HepG2 (cell line): ENCODE results near the gene ZNF853. TPM values are rescaled to one million over a fixed set of nuclear protein-coding genes. Genes with fewer than 3 reads are reported as not detected.

Experiments used
- AKAP8 ChIP-seq: sonication (generic); formaldehyde crosslinking; IDR thresholded peaks from 2 replicates; pipeline ENCODE4 v1.5.1; 2020; ENCODE audit warnings: mild to moderate bottlenecking, missing genetic modification reagents
- BCL6 ChIP-seq: IDR thresholded peaks from 2 replicates; pipeline ENCODE4 v1.6.1; 2016; ENCODE audit warnings: missing genetic modification reagents, missing compliant biosample characterization
- CBFB ChIP-seq: sonication (generic); formaldehyde crosslinking; IDR thresholded peaks from 2 replicates; pipeline ENCODE4 v1.4.0; 2020; ENCODE audit warnings: missing genetic modification reagents
- CEBPB ChIP-seq: IDR thresholded peaks from 2 replicates; pipeline ENCODE4 v1.6.1; 2011; ENCODE audit warnings: low read depth, low read length, improper control_type of control experiment, borderline replicate concordance
- DMAP1 ChIP-seq: IDR thresholded peaks from 2 replicates; pipeline ENCODE4 v1.6.1; 2016
- ELF4 ChIP-seq: sonication (generic); formaldehyde crosslinking; IDR thresholded peaks from 2 replicates; pipeline ENCODE4 v1.5.0; 2020; ENCODE audit warnings: missing genetic modification reagents, mild to moderate bottlenecking, moderate library complexity, borderline replicate concordance
- GABPB1 ChIP-seq: IDR thresholded peaks from 2 replicates; pipeline ENCODE4 v1.6.1; 2016; ENCODE audit warnings: mild to moderate bottlenecking, missing genetic modification reagents, moderate library complexity, missing compliant biosample characterization
- HOXA5 ChIP-seq: sonication (generic); formaldehyde crosslinking; IDR thresholded peaks from 2 replicates; pipeline ENCODE4 v1.4.0; 2020; ENCODE audit warnings: missing genetic modification reagents
- HOXD1 ChIP-seq: sonication (generic); formaldehyde crosslinking; IDR thresholded peaks from 2 replicates; pipeline ENCODE4 v1.5.0; 2020; ENCODE audit warnings: missing genetic modification reagents
- ISL2 ChIP-seq: sonication (generic); formaldehyde crosslinking; IDR thresholded peaks from 2 replicates; pipeline ENCODE4 v1.5.0; 2020; ENCODE audit warnings: missing genetic modification reagents
- KAT8 ChIP-seq: IDR thresholded peaks from 2 replicates; pipeline ENCODE4 v1.6.1; 2016; ENCODE audit warnings: missing genetic modification reagents, missing compliant biosample characterization
- KDM6A ChIP-seq: IDR thresholded peaks from 2 replicates; pipeline ENCODE4 v1.6.1; 2016; ENCODE audit warnings: low read depth
- MAFF ChIP-seq: IDR thresholded peaks from 2 replicates; pipeline ENCODE4 v1.6.1; 2011; ENCODE audit warnings: low read depth, low read length, improper control_type of control experiment
- NFIB ChIP-seq: sonication (generic); formaldehyde crosslinking; IDR thresholded peaks from 2 replicates; pipeline ENCODE4 v1.9.0; 2021; ENCODE audit warnings: missing genetic modification reagents, mild to moderate bottlenecking, borderline replicate concordance
- PITX1 ChIP-seq: sonication (generic); formaldehyde crosslinking; IDR thresholded peaks from 2 replicates; pipeline ENCODE4 v1.5.1; 2020; ENCODE audit warnings: mild to moderate bottlenecking, missing genetic modification reagents
- REPIN1 ChIP-seq: sonication (generic); formaldehyde crosslinking; IDR thresholded peaks from 2 replicates; pipeline ENCODE4 v1.8.0; 2022; ENCODE audit warnings: missing genetic modification reagents, low read depth, mild to moderate bottlenecking, borderline replicate concordance
- SALL1 ChIP-seq: sonication (generic); formaldehyde crosslinking; IDR thresholded peaks from 2 replicates; pipeline ENCODE4 v1.8.0; 2022; ENCODE audit warnings: mild to moderate bottlenecking, missing genetic modification reagents
- SKI ChIP-seq: fragments of 450-650 bp; IDR thresholded peaks from one replicate; pipeline ENCODE4 v1.6.1; 2018; ENCODE audit warnings: mild to moderate bottlenecking; ENCODE audit not compliant: partially characterized antibody
- THRA ChIP-seq: sonication (generic); formaldehyde crosslinking; IDR thresholded peaks from 2 replicates; pipeline ENCODE4 v1.4.0; 2020; ENCODE audit warnings: missing genetic modification reagents, borderline replicate concordance
- ZGPAT ChIP-seq: IDR thresholded peaks from 2 replicates; pipeline ENCODE4 v1.6.1; 2016; ENCODE audit warnings: mild to moderate bottlenecking
- ZIK1 ChIP-seq: sonication (generic); formaldehyde crosslinking; IDR thresholded peaks from 2 replicates; pipeline ENCODE4 v1.5.0; 2020; ENCODE audit warnings: mild to moderate bottlenecking, low read depth, missing genetic modification reagents, borderline replicate concordance
- ZNF18 ChIP-seq: sonication (generic); formaldehyde crosslinking; IDR thresholded peaks from 2 replicates; pipeline ENCODE4 v1.8.0; 2022; ENCODE audit warnings: mild to moderate bottlenecking, missing genetic modification reagents; ENCODE audit not compliant: insufficient replicate concordance
- ZNF251 ChIP-seq: sonication (generic); formaldehyde crosslinking; IDR thresholded peaks from 2 replicates; pipeline ENCODE4 v1.9.0; 2021; ENCODE audit warnings: mild to moderate bottlenecking, missing genetic modification reagents
- ZNF350 ChIP-seq: sonication (generic); formaldehyde crosslinking; IDR thresholded peaks from 2 replicates; pipeline ENCODE4 v1.4.0; 2020; ENCODE audit warnings: mild to moderate bottlenecking, low read depth, missing genetic modification reagents, borderline replicate concordance
- ZNF44 ChIP-seq: sonication (generic); formaldehyde crosslinking; IDR thresholded peaks from 2 replicates; pipeline ENCODE4 v1.5.1; 2020; ENCODE audit warnings: mild to moderate bottlenecking, missing genetic modification reagents
- ZNF678 ChIP-seq: sonication (generic); formaldehyde crosslinking; IDR thresholded peaks from 2 replicates; pipeline ENCODE4 v1.4.0; 2020; ENCODE audit warnings: mild to moderate bottlenecking, missing genetic modification reagents
- polyA plus RNA-seq, 8 experiments: library from polyadenylated mRNA; depleted of rRNA in 3 of 8; stranded (reverse) in 7 of 8; unstranded in 1 of 8; fragments of >200 nt; fragmentation: Illumina TruSeq in 4 of 8; extraction: Trizol in 4 of 8; gene quantifications; 2 replicates each; pipeline versions ENCODE4 v1.2.1 to v1.2.3, GENCODE V29; 2011 to 2016; ENCODE audit warnings: low read depth in 4 of 8, missing spikeins in 1 of 8, mixed read lengths in 1 of 8; ENCODE audit not compliant: insufficient read depth in 1 of 8
- total RNA-seq, 5 experiments: library from RNA; depleted of rRNA; stranded (reverse); fragments of >200 nt; fragmentation: Illumina TruSeq; extraction: Trizol; gene quantifications; 2 replicates each; pipeline ENCODE4 v1.2.3, GENCODE V29; 2016; ENCODE audit warnings: low read depth in 1 of 5

Gene ZNF853
- total and polyA plus RNA-seq, 2 of the 13 experiments (the other 11 are each of a cell fraction or from before 2014, with no cell fraction given) = 2.1 to 6.2 TPM

- TF ChIP-seq ZNF18 (peak; percentile 90), CBFB (CRISPR knock-in tag) (peak; percentile 63; the same call in 1 of the 2 replicates), NFIB (CRISPR knock-in tag) (no peak), KDM6A (CRISPR knock-in tag) (no peak), ZNF44 (CRISPR knock-in tag) (no peak), SKI (no peak), SALL1 (CRISPR knock-in tag) (peak; percentile 49), ISL2 (CRISPR knock-in tag) (peak; percentile 46; the same call in 1 of the 2 replicates), ZGPAT (no peak), MAFF (no peak), AKAP8 (0 out of 2 replicates have a peak, but pooled peaks have one; percentile 45), HOXA5 (CRISPR knock-in tag) (peak; percentile 56; the same call in 1 of the 2 replicates), BCL6 (CRISPR knock-in tag) (peak; percentile 39; the same call in 1 of the 2 replicates), GABPB1 (CRISPR knock-in tag) (0 out of 2 replicates have a peak, but pooled peaks have one; percentile 30), ELF4 (CRISPR knock-in tag) (no peak), PITX1 (CRISPR knock-in tag) (0 out of 2 replicates have a peak, but pooled peaks have one; percentile 44), REPIN1 (CRISPR knock-in tag) (0 out of 2 replicates have a peak, but pooled peaks have one; percentile 32), HOXD1 (CRISPR knock-in tag) (no peak), CEBPB (peak; percentile 30; the same call in 1 of the 2 replicates), ZNF251 (CRISPR knock-in tag) (no peak), KAT8 (CRISPR knock-in tag) (0 out of 2 replicates have a peak, but pooled peaks have one; percentile 42), ZNF678 (no peak), ZNF350 (CRISPR knock-in tag) (no peak), THRA (CRISPR knock-in tag) (peak; percentile 47; the same call in 1 of the 2 replicates), ZIK1 (no peak), DMAP1 (CRISPR knock-in tag) (0 out of 2 replicates have a peak, but pooled peaks have one; percentile 30)
These were observed 40.0 kb upstream of the ZNF853 start (continued) for GRCh38 chr7:6575281-6576023.
